Neural cell (in vitro differentiated cells): ENCODE data around the gene ATG9B.

Experiments
- CTCF ChIP-seq: fragments of 450-650 bp; IDR thresholded peaks from 2 replicates; pipeline ENCODE4 v1.5.1; 2014; ENCODE audit warnings: antibody characterized with exemption, mild to moderate bottlenecking, moderate library complexity; ENCODE audit not compliant: poor library complexity, severe bottlenecking
- EP300 ChIP-seq: fragments of 450-650 bp; conservative IDR thresholded peaks from 2 replicates; pipeline ENCODE4 v1.6.1; 2014; ENCODE audit warnings: antibody characterized with exemption, mild to moderate bottlenecking, moderate library complexity; ENCODE audit not compliant: poor library complexity, severe bottlenecking
- EZH2 ChIP-seq: fragments of 200-600, 300-800 bp; shearing (Covaris generic), sonication (generic); IDR thresholded peaks from 2 replicates; pipeline ENCODE4 v1.6.1; 2014; ENCODE audit warnings: antibody characterized with exemption, low read length, borderline replicate concordance, mild to moderate bottlenecking; ENCODE audit not compliant: insufficient read depth, poor library complexity, severe bottlenecking
- POLR2AphosphoS5 ChIP-seq: IDR thresholded peaks from 2 replicates; pipeline ENCODE4 v1.6.1; 2012
- REST ChIP-seq: IDR thresholded peaks from 2 replicates; pipeline ENCODE4 v1.6.1; 2012; ENCODE audit warnings: borderline replicate concordance
- TAF1 ChIP-seq: IDR thresholded peaks from 2 replicates; pipeline ENCODE4 v1.6.1; 2012; ENCODE audit warnings: low read depth

- TF ChIP-seq CTCF, result no peak
- TF ChIP-seq POLR2AphosphoS5, result no peak
- no peak for TF ChIP-seq TAF1
- no peak for TF ChIP-seq EP300
- TF ChIP-seq REST, result no peak
- no peak for TF ChIP-seq EZH2
These were observed 28.8 kb upstream of the ATG9B start for GRCh38 chr7:151053096-151053495.
